GM10266 (cell line): Measurements from ENCODE around the gene SBDS.

Experiments
- DNase-seq: peaks from one replicate; pipeline ENCODE4 v3.0.0; 2012; ENCODE audit errors: extremely low spot score
- CTCF ChIP-seq: IDR thresholded peaks from 2 replicates; pipeline ENCODE4 v1.5.1; 2012; ENCODE audit warnings: mild to moderate bottlenecking, low read depth; ENCODE audit not compliant: control insufficient read depth, insufficient read depth; ENCODE audit errors: missing control alignments

The SBDS gene

GRCh38 chr7:66952343-66953043 lies 42.9 kb downstream of the SBDS start:
- no peak for DNase-seq

GRCh38 chr7:66950763-66951162 lies 44.6 kb downstream of the SBDS start:
- DNase-seq: no peak
- TF ChIP-seq CTCF: no peak

More at GRCh38 chr7:66952343-66953043, 42.9 kb downstream of the SBDS start:
- TF ChIP-seq CTCF: no peak

GRCh38 chr7:66950311-66950710 lies 45.1 kb downstream of the SBDS start:
- TF ChIP-seq CTCF: no peak
- no peak for DNase-seq

- no peak for TF ChIP-seq CTCF
- DNase-seq: no peak
Observed at GRCh38 chr7:66948480-66949109, 46.8 kb downstream of the SBDS start.

- no peak for TF ChIP-seq CTCF
- DNase-seq: no peak
Observed at GRCh38 chr7:66946545-66946944, 48.8 kb downstream of the SBDS start.

GRCh38 chr7:66939325-66939724 lies 56.1 kb downstream of the SBDS start:
- TF ChIP-seq CTCF: no peak
- DNase-seq: no peak

GRCh38 chr7:66937940-66938339 lies 57.4 kb downstream of the SBDS start:
- TF ChIP-seq CTCF: no peak
- DNase-seq: no peak
